ENCODE data around the gene ZBTB20.

- TF ChIP-seq CTCF (IDR thresholded peaks at IDR 0.05) = no peak
- no peak for TF ChIP-seq YY1 (IDR thresholded peaks at IDR 0.05; ENCODE audit: low read depth)
- TF ChIP-seq, protein P1, sequence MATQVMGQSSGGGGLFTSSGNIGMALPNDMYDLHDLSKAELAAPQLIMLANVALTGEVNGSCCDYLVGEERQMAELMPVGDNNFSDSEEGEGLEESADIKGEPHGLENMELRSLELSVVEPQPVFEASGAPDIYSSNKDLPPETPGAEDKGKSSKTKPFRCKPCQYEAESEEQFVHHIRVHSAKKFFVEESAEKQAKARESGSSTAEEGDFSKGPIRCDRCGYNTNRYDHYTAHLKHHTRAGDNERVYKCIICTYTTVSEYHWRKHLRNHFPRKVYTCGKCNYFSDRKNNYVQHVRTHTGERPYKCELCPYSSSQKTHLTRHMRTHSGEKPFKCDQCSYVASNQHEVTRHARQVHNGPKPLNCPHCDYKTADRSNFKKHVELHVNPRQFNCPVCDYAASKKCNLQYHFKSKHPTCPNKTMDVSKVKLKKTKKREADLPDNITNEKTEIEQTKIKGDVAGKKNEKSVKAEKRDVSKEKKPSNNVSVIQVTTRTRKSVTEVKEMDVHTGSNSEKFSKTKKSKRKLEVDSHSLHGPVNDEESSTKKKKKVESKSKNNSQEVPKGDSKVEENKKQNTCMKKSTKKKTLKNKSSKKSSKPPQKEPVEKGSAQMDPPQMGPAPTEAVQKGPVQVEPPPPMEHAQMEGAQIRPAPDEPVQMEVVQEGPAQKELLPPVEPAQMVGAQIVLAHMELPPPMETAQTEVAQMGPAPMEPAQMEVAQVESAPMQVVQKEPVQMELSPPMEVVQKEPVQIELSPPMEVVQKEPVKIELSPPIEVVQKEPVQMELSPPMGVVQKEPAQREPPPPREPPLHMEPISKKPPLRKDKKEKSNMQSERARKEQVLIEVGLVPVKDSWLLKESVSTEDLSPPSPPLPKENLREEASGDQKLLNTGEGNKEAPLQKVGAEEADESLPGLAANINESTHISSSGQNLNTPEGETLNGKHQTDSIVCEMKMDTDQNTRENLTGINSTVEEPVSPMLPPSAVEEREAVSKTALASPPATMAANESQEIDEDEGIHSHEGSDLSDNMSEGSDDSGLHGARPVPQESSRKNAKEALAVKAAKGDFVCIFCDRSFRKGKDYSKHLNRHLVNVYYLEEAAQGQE (IDR thresholded peaks at IDR 0.05; ENCODE audit: low read depth, low read length) = no peak
- no peak for TF ChIP-seq TAF1 (IDR thresholded peaks at IDR 0.05; ENCODE audit: borderline replicate concordance, low read depth, low read length)
- TF ChIP-seq USF1 (IDR thresholded peaks at IDR 0.05; ENCODE audit: borderline replicate concordance, low read depth) = no peak
- TF ChIP-seq CHD2 (IDR thresholded peaks at IDR 0.05; ENCODE audit: low read length, partially characterized antibody) = no peak
- no peak for TF ChIP-seq EP300 (IDR thresholded peaks at IDR 0.05; ENCODE audit: borderline replicate concordance in 1 of 2, low read depth in 1 of 2, low read length in 1 of 2)
- TF ChIP-seq EZH2phosphoT487 (IDR thresholded peaks at IDR 0.05; ENCODE audit: borderline replicate concordance, low read depth) = no peak
- TF ChIP-seq RXRA (IDR thresholded peaks at IDR 0.05; ENCODE audit: borderline replicate concordance, low read depth) = no peak
- no peak for TF ChIP-seq POLR2AphosphoS5 (IDR thresholded peaks at IDR 0.05; ENCODE audit: low read depth, low read length)
- TF ChIP-seq, protein P2, sequence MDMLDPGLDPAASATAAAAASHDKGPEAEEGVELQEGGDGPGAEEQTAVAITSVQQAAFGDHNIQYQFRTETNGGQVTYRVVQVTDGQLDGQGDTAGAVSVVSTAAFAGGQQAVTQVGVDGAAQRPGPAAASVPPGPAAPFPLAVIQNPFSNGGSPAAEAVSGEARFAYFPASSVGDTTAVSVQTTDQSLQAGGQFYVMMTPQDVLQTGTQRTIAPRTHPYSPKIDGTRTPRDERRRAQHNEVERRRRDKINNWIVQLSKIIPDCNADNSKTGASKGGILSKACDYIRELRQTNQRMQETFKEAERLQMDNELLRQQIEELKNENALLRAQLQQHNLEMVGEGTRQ (IDR thresholded peaks at IDR 0.05; ENCODE audit: borderline replicate concordance, low read depth, low read length) = no peak
- no peak for TF ChIP-seq GATA2 (CRISPR knock-in tag; IDR thresholded peaks at IDR 0.05)
Observed at GRCh38 chr3:114687151-114687550, 459.9 kb downstream of the ZBTB20 start.

Data from SK-N-SH (cell line).